Right ventricle myocardium inferior (tissue), 1 donor: ENCODE measurements around the gene CAMP. TPM values are rescaled to one million over a fixed set of nuclear protein-coding genes. Genes with fewer than 3 reads are reported as not detected.

Experiments used
- ATAC-seq: fragments of 200-7000 bp; cut with Tn5 transposase; one replicate; pipeline ENCODE4 v1.9.1; 2020; ENCODE audit warnings: mild to moderate bottlenecking, moderate library complexity
- DNase-seq: peaks from one replicate; pipeline ENCODE4 v3.0.0; 2021; ENCODE audit errors: missing footprints
- intact Hi-C: fragments of 100-400 bp; cut with DNase I; formaldehyde crosslinking; loops from one replicate; pipeline ENCODE4 v1.11.0; 2022
- long read RNA-seq: library from polyadenylated mRNA; unstranded; transcript quantifications from one replicate; pipeline ENCODE4 v2.0.0, GENCODE V29; 2021
- total RNA-seq: library from RNA; stranded (reverse); fragmentation: NEBNext Ultra II Directional; extraction: Animal tissue kit (Norgen Biotek cat#: 25700); gene quantifications from one replicate; pipeline ENCODE4 v1.2.1, GENCODE V29; 2021
- donor health status: DM: no; HTN: yes; CAD: no; lungs with severe emphysema.

Gene CAMP
- total RNA-seq: 1.5 TPM
- long read RNA-seq: 0 reads

- intact Hi-C loops: no loop called here
- peak; percentile 92 for DNase-seq
These were observed at the start of gene CAMP for GRCh38 chr3:48222616-48223513. Gene CAMP, plus strand, starts transcription at chr3:48223495. Its CDS starts 17 bp downstream, at chr3:48223512.

GRCh38 chr3:48178072-48178471, 45.2 kb upstream of the CAMP start:
- ATAC-seq (peak; percentile 70), DNase-seq (no peak)
- intact Hi-C loops: no loop called here

More at GRCh38 chr3:48222616-48223513, at the start of gene CAMP:
- ATAC-seq: peak; percentile 46

GRCh38 chr3:48180021-48180420, 43.3 kb upstream of the CAMP start:
- intact Hi-C loops: no loop called here
- ATAC-seq (no peak), DNase-seq (no peak)

- DNase-seq (no peak), ATAC-seq (no peak)
- intact Hi-C loops: no loop called here
These were observed 42.6 kb upstream of the CAMP start for GRCh38 chr3:48180531-48181253.

GRCh38 chr3:48184299-48184698, 39.0 kb upstream of the CAMP start:
- no peak for ATAC-seq
- DNase-seq: no peak
- intact Hi-C loops: no loop called here

- ATAC-seq: no peak
- intact Hi-C loops: no loop called here
- DNase-seq: no peak
These were observed 38.2 kb upstream of the CAMP start for GRCh38 chr3:48185129-48185528.

- DNase-seq (no peak), ATAC-seq (no peak)
These were observed 36.5 kb upstream of the CAMP start for GRCh38 chr3:48186631-48187300.

GRCh38 chr3:48187301-48187578, 36.1 kb upstream of the CAMP start:
- DNase-seq: no peak
- intact Hi-C loops: no loop called here
- no peak for ATAC-seq

More at GRCh38 chr3:48186631-48187300, 36.5 kb upstream of the CAMP start:
- intact Hi-C loops: no loop called here

- intact Hi-C loops: no loop called here
- peak; percentile 75 for DNase-seq
These were observed 35.6 kb upstream of the CAMP start for GRCh38 chr3:48187579-48188265.

GRCh38 chr3:48188266-48189201, 34.8 kb upstream of the CAMP start, which contains the start of gene CDC25A:
Gene CDC25A, minus strand, starts transcription at chr3:48188417. Its CDS starts 470 bp downstream, at chr3:48187947.
- intact Hi-C loops: no loop called here
- peak; percentile 99 for ATAC-seq

More at GRCh38 chr3:48187579-48188265, 35.6 kb upstream of the CAMP start:
- peak; percentile 35 for ATAC-seq

GRCh38 chr3:48189321-48189720, 34.0 kb upstream of the CAMP start:
- ATAC-seq (no peak), DNase-seq (no peak)
- intact Hi-C loops: no loop called here

More at GRCh38 chr3:48188266-48189201, 34.8 kb upstream of the CAMP start, which contains the start of gene CDC25A:
- DNase-seq: peak; percentile 97

GRCh38 chr3:48190911-48191310, 32.4 kb upstream of the CAMP start:
- DNase-seq (no peak), ATAC-seq (no peak)
- intact Hi-C loops: no loop called here

GRCh38 chr3:48194446-48195071, 28.7 kb upstream of the CAMP start:
- intact Hi-C loops: loop anchor here (2.0 kb wide), 1 partner anchor 242 kb away; no protein-coding TSS in a partner anchor
- DNase-seq (no peak), ATAC-seq (peak; percentile 64)

GRCh38 chr3:48196611-48197010, 26.7 kb upstream of the CAMP start:
- DNase-seq (no peak), ATAC-seq (no peak)
- intact Hi-C loops: no loop called here

- DNase-seq (no peak), ATAC-seq (no peak)
- intact Hi-C loops: no loop called here
These were observed 24.2 kb upstream of the CAMP start for GRCh38 chr3:48199117-48199516.

GRCh38 chr3:48202632-48203031, 20.7 kb upstream of the CAMP start:
- DNase-seq (no peak), ATAC-seq (no peak)
- intact Hi-C loops: no loop called here

GRCh38 chr3:48208076-48208475, 15.2 kb upstream of the CAMP start:
- intact Hi-C loops: no loop called here
- ATAC-seq (peak; percentile 76), DNase-seq (no peak)
